Measurements from ENCODE around the gene C11orf91.
"Not testable (repeated sequence)": the region's sequence is repeated elsewhere in the genome, so short reads cannot be mapped to it uniquely, and the experiment has no call there.

Gene C11orf91

GRCh38 chr11:33684003-33684706, 16.5 kb downstream of the C11orf91 start:
- Histone ChIP-seq H3K9ac (ENCODE audit: low read depth, low read length) (no peak overlapping the region), H3K36me3 (ENCODE audit: insufficient read depth, low read length) (no peaks in the 10 kb centered on the region), H3K9me3 (ENCODE audit: insufficient read depth, low read depth, low read length) (no peaks in the 10 kb centered on the region), H3K4me3 (ENCODE audit: low read length) (no peak overlapping the region), H3K27ac (ENCODE audit: low read depth, low read length) (no peak overlapping the region), H3K27me3 (ENCODE audit: insufficient read depth, low read length) (no peaks in the 10 kb centered on the region), H3K4me1 (ENCODE audit: insufficient read depth, low read length) (peaks cover 22% of the 10 kb centered on the region)
- 74% methylated on average over 4 of the region's 5 CpGs for WGBS

GRCh38 chr11:33682446-33682845, 18.2 kb downstream of the C11orf91 start:
- 76% methylated on average over 4 of the region's 4 CpGs for WGBS
- Histone ChIP-seq H3K4me1 (ENCODE audit: insufficient read depth, low read length) (peaks cover 22% of the 10 kb centered on the region), H3K9ac (ENCODE audit: low read depth, low read length) (no peak overlapping the region), H3K27me3 (ENCODE audit: insufficient read depth, low read length) (no peaks in the 10 kb centered on the region), H3K4me3 (ENCODE audit: low read length) (no peak overlapping the region), H3K9me3 (ENCODE audit: insufficient read depth, low read depth, low read length) (no peaks in the 10 kb centered on the region), H3K27ac (ENCODE audit: low read depth, low read length) (no peak overlapping the region), H3K36me3 (ENCODE audit: insufficient read depth, low read length) (no peaks in the 10 kb centered on the region)

- H3K27me3 ChIP-seq (ENCODE audit: insufficient read depth, low read length), result no peaks in the 10 kb centered on the region
- peaks cover 22% of the 10 kb centered on the region for H3K4me1 ChIP-seq (ENCODE audit: insufficient read depth, low read length)
- no peak overlapping the region for H3K4me3 ChIP-seq (ENCODE audit: low read length)
- H3K9ac ChIP-seq (ENCODE audit: low read depth, low read length), result no peak overlapping the region
- H3K36me3 ChIP-seq (ENCODE audit: insufficient read depth, low read length), result no peaks in the 10 kb centered on the region
- no peak overlapping the region for H3K27ac ChIP-seq (ENCODE audit: low read depth, low read length)
- 95% methylated on average over 3 of the region's 3 CpGs for WGBS
- H3K9me3 ChIP-seq (ENCODE audit: insufficient read depth, low read depth, low read length), result no peaks in the 10 kb centered on the region
Observed at GRCh38 chr11:33682019-33682418, 18.6 kb downstream of the C11orf91 start.

- not testable (repeated sequence) for H3K27me3 ChIP-seq (ENCODE audit: insufficient read depth, low read length); H3K9ac ChIP-seq (ENCODE audit: low read depth, low read length); H3K4me1 ChIP-seq (ENCODE audit: insufficient read depth, low read length); H3K36me3 ChIP-seq (ENCODE audit: insufficient read depth, low read length); H3K9me3 ChIP-seq (ENCODE audit: insufficient read depth, low read depth, low read length); H3K27ac ChIP-seq (ENCODE audit: low read depth, low read length); H3K4me3 ChIP-seq (ENCODE audit: low read length)
- 100% methylated on average over 1 of the region's 1 CpG for WGBS
Observed at GRCh38 chr11:33678616-33679015, 22.0 kb downstream of the C11orf91 start.

GRCh38 chr11:33674035-33674814, 26.4 kb downstream of the C11orf91 start:
- Histone ChIP-seq H3K4me1 (ENCODE audit: insufficient read depth, low read length) (peaks cover 4% of the 10 kb centered on the region), H3K36me3 (ENCODE audit: insufficient read depth, low read length) (no peaks in the 10 kb centered on the region), H3K27me3 (ENCODE audit: insufficient read depth, low read length) (no peaks in the 10 kb centered on the region), H3K9me3 (ENCODE audit: insufficient read depth, low read depth, low read length) (no peaks in the 10 kb centered on the region), H3K4me3 (ENCODE audit: low read length) (no peak overlapping the region), H3K9ac (ENCODE audit: low read depth, low read length) (no peak overlapping the region), H3K27ac (ENCODE audit: low read depth, low read length) (no peak overlapping the region)
- over 99% methylated on average over 3 of the region's 3 CpGs for WGBS

- 96% methylated on average over 4 of the region's 4 CpGs for WGBS
Observed at GRCh38 chr11:33672273-33672672, 28.4 kb downstream of the C11orf91 start.

GRCh38 chr11:33670250-33671011, 30.2 kb downstream of the C11orf91 start:
- Histone ChIP-seq H3K36me3 (ENCODE audit: insufficient read depth, low read length) (no peaks in the 10 kb centered on the region), H3K4me3 (ENCODE audit: low read length) (no peak overlapping the region), H3K4me1 (ENCODE audit: insufficient read depth, low read length) (peaks cover 18% of the 10 kb centered on the region), H3K27ac (ENCODE audit: low read depth, low read length) (no peak overlapping the region), H3K9ac (ENCODE audit: low read depth, low read length) (no peak overlapping the region), H3K9me3 (ENCODE audit: insufficient read depth, low read depth, low read length) (0 out of 2 replicates have a peak, but pooled peaks cover under 1% of the 10 kb centered on the region), H3K27me3 (ENCODE audit: insufficient read depth, low read length) (no peaks in the 10 kb centered on the region)
- 92% methylated on average over 5 of the region's 5 CpGs for WGBS

More at GRCh38 chr11:33672273-33672672, 28.4 kb downstream of the C11orf91 start:
- no peaks in the 10 kb centered on the region for H3K9me3 ChIP-seq (ENCODE audit: insufficient read depth, low read depth, low read length)
- H3K36me3 ChIP-seq (ENCODE audit: insufficient read depth, low read length), result no peaks in the 10 kb centered on the region
- H3K4me3 ChIP-seq (ENCODE audit: low read length), result no peak overlapping the region
- peaks cover 18% of the 10 kb centered on the region for H3K4me1 ChIP-seq (ENCODE audit: insufficient read depth, low read length)
- no peak overlapping the region for H3K27ac ChIP-seq (ENCODE audit: low read depth, low read length)
- H3K9ac ChIP-seq (ENCODE audit: low read depth, low read length), result no peak overlapping the region
- no peaks in the 10 kb centered on the region for H3K27me3 ChIP-seq (ENCODE audit: insufficient read depth, low read length)

- Histone ChIP-seq H3K9ac (ENCODE audit: low read depth, low read length) (no peak overlapping the region), H3K4me1 (ENCODE audit: insufficient read depth, low read length) (peaks cover 18% of the 10 kb centered on the region), H3K9me3 (ENCODE audit: insufficient read depth, low read depth, low read length) (peaks cover 7% of the 10 kb centered on the region), H3K4me3 (ENCODE audit: low read length) (no peak overlapping the region), H3K27me3 (ENCODE audit: insufficient read depth, low read length) (no peaks in the 10 kb centered on the region), H3K27ac (ENCODE audit: low read depth, low read length) (no peak overlapping the region), H3K36me3 (ENCODE audit: insufficient read depth, low read length) (no peaks in the 10 kb centered on the region)
- 95% methylated on average over 5 of the region's 5 CpGs for WGBS
Observed at GRCh38 chr11:33669598-33670249, 30.9 kb downstream of the C11orf91 start.

GRCh38 chr11:33668951-33669596, 31.6 kb downstream of the C11orf91 start:
- H3K4me1 ChIP-seq (ENCODE audit: insufficient read depth, low read length), result peaks cover 18% of the 10 kb centered on the region
- H3K27ac ChIP-seq (ENCODE audit: low read depth, low read length), result peak overlapping the region; percentile 61; the same call in 1 of the 2 replicates
- H3K9ac ChIP-seq (ENCODE audit: low read depth, low read length), result no peak overlapping the region
- peaks cover 9% of the 10 kb centered on the region for H3K9me3 ChIP-seq (ENCODE audit: insufficient read depth, low read depth, low read length)
- H3K4me3 ChIP-seq (ENCODE audit: low read length), result no peak overlapping the region
- WGBS, result 89% methylated on average over 6 of the region's 6 CpGs
- no peaks in the 10 kb centered on the region for H3K27me3 ChIP-seq (ENCODE audit: insufficient read depth, low read length)
- H3K36me3 ChIP-seq (ENCODE audit: insufficient read depth, low read length), result no peaks in the 10 kb centered on the region

GRCh38 chr11:33668468-33668825, 32.2 kb downstream of the C11orf91 start:
- H3K9ac ChIP-seq (ENCODE audit: low read depth, low read length), result no peak overlapping the region

More at GRCh38 chr11:33668468-33668825, 32.2 kb downstream of the C11orf91 start:
- H3K4me1 ChIP-seq (ENCODE audit: insufficient read depth, low read length), result peaks cover 18% of the 10 kb centered on the region
- no peaks in the 10 kb centered on the region for H3K27me3 ChIP-seq (ENCODE audit: insufficient read depth, low read length)
- WGBS, result 73% methylated on average over 6 of the region's 6 CpGs
- no peak overlapping the region for H3K4me3 ChIP-seq (ENCODE audit: low read length)
- H3K36me3 ChIP-seq (ENCODE audit: insufficient read depth, low read length), result no peaks in the 10 kb centered on the region
- H3K9me3 ChIP-seq (ENCODE audit: insufficient read depth, low read depth, low read length), result peaks cover 9% of the 10 kb centered on the region
- peak overlapping the region; percentile 61; the same call in 1 of the 2 replicates for H3K27ac ChIP-seq (ENCODE audit: low read depth, low read length)
